ENCODE measurements around the gene DEK.

DEK gene

DNA sequence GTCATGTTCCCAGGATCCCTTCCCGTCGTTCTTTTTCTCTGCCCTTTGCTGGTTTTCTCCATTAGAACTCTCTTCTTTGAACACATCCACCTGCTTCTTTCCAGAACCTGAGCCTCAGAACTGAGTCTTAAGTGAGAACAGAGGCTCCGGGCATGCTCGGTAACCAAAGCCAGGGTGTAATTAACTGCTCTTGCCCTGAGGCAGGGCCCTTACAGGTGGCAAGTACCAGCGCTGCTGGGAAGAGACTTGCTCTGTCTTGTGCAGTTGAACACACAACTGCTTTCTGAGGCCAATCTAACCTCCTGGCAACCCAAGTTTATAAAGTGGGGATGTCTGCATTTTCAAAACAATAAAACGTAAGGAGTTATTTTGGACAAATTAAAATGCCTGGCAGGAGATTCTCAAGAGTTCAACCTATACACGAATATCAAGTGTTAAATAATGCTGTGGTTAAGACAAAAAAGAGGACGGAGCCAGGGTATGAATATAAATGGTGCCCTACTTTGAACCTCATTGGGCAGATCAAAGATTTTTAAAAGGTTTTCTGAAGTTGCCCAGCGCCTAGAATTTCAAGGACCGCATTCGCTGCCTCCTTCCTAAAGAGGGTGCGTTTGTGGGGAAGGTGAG, 12.4 kb upstream of the DEK start:
- Histone ChIP-seq H3K9ac (ENCODE audit: insufficient read length, low read depth) (peak overlapping the region; percentile 77), H3K27me3 (ENCODE audit: insufficient read depth, insufficient read length) (peaks cover 48% of the 10 kb centered on the region), H3K4me1 (ENCODE audit: insufficient read depth, insufficient read length) (no peaks in the 10 kb centered on the region), H3K9me3 (ENCODE audit: insufficient read depth, low read length) (no peaks in the 10 kb centered on the region), H3K4me3 (ENCODE audit: insufficient read length, low read depth) (peak overlapping the region; percentile 67), H3K36me3 (ENCODE audit: insufficient read depth, insufficient read length, low read length) (no peaks in the 10 kb centered on the region)
- no peak for DNase-seq (ENCODE audit: low read depth, low spot score)
- TF ChIP-seq ZNF274 (IDR thresholded peaks at IDR 0.05; ENCODE audit: low read depth, low read length) = no peak
- TF ChIP-seq YY1 (IDR thresholded peaks at IDR 0.05; ENCODE audit: insufficient read depth, insufficient read length) = no peak
- TF ChIP-seq SUZ12 (IDR thresholded peaks at IDR 0.05; ENCODE audit: extremely low read depth, insufficient read depth, insufficient read length) = no peak

GRCh38 chr6:18270216-18270615, 5.9 kb upstream of the DEK start:
- H3K36me3 ChIP-seq (ENCODE audit: insufficient read depth, insufficient read length, low read length) = no peaks in the 10 kb centered on the region
- H3K4me3 ChIP-seq (ENCODE audit: insufficient read length, low read depth) = no peak overlapping the region
- peaks cover 7% of the 10 kb centered on the region for H3K27me3 ChIP-seq (ENCODE audit: insufficient read depth, insufficient read length)
- DNase-seq (ENCODE audit: low read depth, low spot score) = no peak
- peaks cover 13% of the 10 kb centered on the region; the same call in 1 of the 2 replicates for H3K9me3 ChIP-seq (ENCODE audit: insufficient read depth, low read length)
- no peak for TF ChIP-seq SUZ12 (IDR thresholded peaks at IDR 0.05; ENCODE audit: extremely low read depth, insufficient read depth, insufficient read length)
- TF ChIP-seq YY1 (IDR thresholded peaks at IDR 0.05; ENCODE audit: insufficient read depth, insufficient read length) = no peak
- TF ChIP-seq ZNF274 (IDR thresholded peaks at IDR 0.05; ENCODE audit: low read depth, low read length) = no peak
- H3K4me1 ChIP-seq (ENCODE audit: insufficient read depth, insufficient read length) = no peaks in the 10 kb centered on the region
- no peak overlapping the region for H3K9ac ChIP-seq (ENCODE audit: insufficient read length, low read depth)

- TF ChIP-seq YY1 (IDR thresholded peaks at IDR 0.05; ENCODE audit: insufficient read depth, insufficient read length) (no peak), ZNF274 (IDR thresholded peaks at IDR 0.05; ENCODE audit: low read depth, low read length) (no peak), SUZ12 (IDR thresholded peaks at IDR 0.05; ENCODE audit: extremely low read depth, insufficient read depth, insufficient read length) (no peak)
- Histone ChIP-seq H3K27me3 (ENCODE audit: insufficient read depth, insufficient read length) (peaks cover 2% of the 10 kb centered on the region), H3K36me3 (ENCODE audit: insufficient read depth, insufficient read length, low read length) (no peaks in the 10 kb centered on the region), H3K4me1 (ENCODE audit: insufficient read depth, insufficient read length) (no peaks in the 10 kb centered on the region), H3K9me3 (ENCODE audit: insufficient read depth, low read length) (peaks cover 13% of the 10 kb centered on the region; the same call in 1 of the 2 replicates), H3K4me3 (ENCODE audit: insufficient read length, low read depth) (no peak overlapping the region), H3K9ac (ENCODE audit: insufficient read length, low read depth) (no peak overlapping the region)
- DNase-seq (ENCODE audit: low read depth, low spot score) = no peak
Observed at GRCh38 chr6:18269717-18270116, 5.4 kb upstream of the DEK start.

DNA sequence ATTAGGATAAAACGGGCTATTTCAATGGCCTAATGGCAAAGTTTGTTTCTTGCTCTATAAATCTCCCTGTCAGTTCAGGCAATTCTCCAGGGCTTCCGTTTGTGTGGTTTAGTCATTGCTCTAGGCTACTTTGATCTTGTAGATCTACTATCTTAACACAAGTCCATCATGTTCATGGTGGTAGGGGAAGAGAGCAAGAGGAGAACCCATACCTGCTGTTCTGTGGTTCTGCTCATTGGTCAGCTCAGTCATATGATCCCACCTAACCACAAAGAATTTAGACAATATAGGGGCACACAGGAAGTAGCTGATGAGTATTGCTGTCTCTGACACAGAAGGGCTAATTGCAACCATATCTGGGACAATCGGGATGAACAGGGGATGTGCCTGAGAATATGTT, 4.9 kb upstream of the DEK start:
- TF ChIP-seq SUZ12 (IDR thresholded peaks at IDR 0.05; ENCODE audit: extremely low read depth, insufficient read depth, insufficient read length) = no peak
- no peak for TF ChIP-seq YY1 (IDR thresholded peaks at IDR 0.05; ENCODE audit: insufficient read depth, insufficient read length)
- no peak for TF ChIP-seq ZNF274 (IDR thresholded peaks at IDR 0.05; ENCODE audit: low read depth, low read length)
- H3K4me1 ChIP-seq (ENCODE audit: insufficient read depth, insufficient read length) = no peaks in the 10 kb centered on the region

DNA sequence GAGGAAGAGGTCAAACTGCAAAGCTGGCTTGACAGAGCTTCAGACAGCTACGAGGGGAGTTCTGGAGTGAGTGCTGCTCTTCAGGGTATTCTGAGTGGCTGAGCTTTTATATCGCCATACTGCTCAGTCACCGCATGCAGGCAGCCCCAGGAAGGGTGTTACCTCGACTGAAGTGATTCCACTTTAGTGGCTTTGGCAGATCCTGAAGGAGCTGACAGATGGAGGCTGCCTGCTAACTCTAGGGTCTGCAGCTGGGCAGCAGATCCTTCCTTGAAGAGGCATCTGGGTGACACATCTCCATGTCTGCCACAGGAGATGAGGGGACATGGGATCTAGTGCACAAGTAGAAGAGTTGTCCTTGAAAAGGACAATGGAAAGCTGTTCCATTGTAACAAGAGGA, 3.7 kb upstream of the DEK start:
- TF ChIP-seq ZNF274 (IDR thresholded peaks at IDR 0.05; ENCODE audit: low read depth, low read length) = no peak
- Histone ChIP-seq H3K4me1 (ENCODE audit: insufficient read depth, insufficient read length) (no peaks in the 10 kb centered on the region), H3K36me3 (ENCODE audit: insufficient read depth, insufficient read length, low read length) (peaks cover under 1% of the 10 kb centered on the region), H3K9me3 (ENCODE audit: insufficient read depth, low read length) (peaks cover 13% of the 10 kb centered on the region; the same call in 1 of the 2 replicates), H3K27me3 (ENCODE audit: insufficient read depth, insufficient read length) (peaks cover 2% of the 10 kb centered on the region), H3K4me3 (ENCODE audit: insufficient read length, low read depth) (no peak overlapping the region), H3K9ac (ENCODE audit: insufficient read length, low read depth) (no peak overlapping the region)
- DNase-seq (ENCODE audit: low read depth, low spot score) = no peak

More for the DNA sequence above, 4.9 kb upstream of the DEK start:
- Histone ChIP-seq H3K4me3 (ENCODE audit: insufficient read length, low read depth) (no peak overlapping the region), H3K36me3 (ENCODE audit: insufficient read depth, insufficient read length, low read length) (no peaks in the 10 kb centered on the region), H3K9me3 (ENCODE audit: insufficient read depth, low read length) (peaks cover 13% of the 10 kb centered on the region; the same call in 1 of the 2 replicates), H3K27me3 (ENCODE audit: insufficient read depth, insufficient read length) (peaks cover 2% of the 10 kb centered on the region), H3K9ac (ENCODE audit: insufficient read length, low read depth) (no peak overlapping the region)
- no peak for DNase-seq (ENCODE audit: low read depth, low spot score)

- Histone ChIP-seq H3K36me3 (ENCODE audit: insufficient read depth, insufficient read length, low read length) (peaks cover 16% of the 10 kb centered on the region), H3K27me3 (ENCODE audit: insufficient read depth, insufficient read length) (peaks cover 2% of the 10 kb centered on the region), H3K9me3 (ENCODE audit: insufficient read depth, low read length) (peaks cover 13% of the 10 kb centered on the region; the same call in 1 of the 2 replicates), H3K4me3 (ENCODE audit: insufficient read length, low read depth) (no peak overlapping the region), H3K4me1 (ENCODE audit: insufficient read depth, insufficient read length) (no peaks in the 10 kb centered on the region), H3K9ac (ENCODE audit: insufficient read length, low read depth) (no peak overlapping the region)
- DNase-seq (ENCODE audit: low read depth, low spot score) = no peak
- TF ChIP-seq ZNF274 (IDR thresholded peaks at IDR 0.05; ENCODE audit: low read depth, low read length) = no peak
- TF ChIP-seq SUZ12 (IDR thresholded peaks at IDR 0.05; ENCODE audit: extremely low read depth, insufficient read depth, insufficient read length) = no peak
- no peak for TF ChIP-seq YY1 (IDR thresholded peaks at IDR 0.05; ENCODE audit: insufficient read depth, insufficient read length)
Observed at GRCh38 chr6:18266523-18266912, 2.2 kb upstream of the DEK start.

DNA sequence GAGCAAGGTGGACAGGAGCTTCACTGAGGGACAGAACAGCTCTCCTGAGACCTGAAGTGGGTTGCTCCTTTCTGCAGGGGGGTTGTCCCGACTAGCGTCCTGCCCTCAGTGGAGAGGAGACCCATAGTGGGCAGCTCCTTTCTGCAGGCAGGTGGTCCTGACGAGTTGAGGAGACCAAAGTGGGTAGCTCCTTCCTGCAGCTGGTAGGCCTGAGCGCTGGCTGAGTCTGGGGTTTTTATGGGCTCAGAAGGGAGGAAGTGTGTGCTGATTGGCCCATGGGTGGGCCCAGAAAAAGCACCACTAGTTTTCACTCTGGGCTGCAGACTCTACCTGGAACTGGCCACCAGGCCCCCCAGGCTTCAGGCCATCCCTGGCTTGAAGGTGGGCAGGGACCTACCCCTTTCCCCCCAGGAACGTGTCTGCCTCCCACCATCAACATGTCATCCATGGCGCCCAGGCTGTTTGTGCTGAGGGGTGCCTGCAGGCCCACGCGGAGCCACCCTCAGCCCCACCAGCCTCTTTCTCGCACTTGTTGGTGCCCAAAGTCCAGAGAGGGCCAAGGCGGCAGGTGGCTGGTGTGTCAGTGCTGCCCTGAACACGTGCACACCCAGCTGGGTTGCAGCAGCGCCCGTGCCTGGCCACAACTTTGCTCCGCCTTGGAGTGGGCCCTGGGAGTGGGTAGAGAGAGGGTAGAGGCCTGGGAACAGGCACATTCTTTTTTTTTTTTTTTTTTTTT, 1.6 kb upstream of the DEK start:
- H3K4me3 ChIP-seq (ENCODE audit: insufficient read length, low read depth) = no peak overlapping the region
- TF ChIP-seq ZNF274 (IDR thresholded peaks at IDR 0.05; ENCODE audit: low read depth, low read length) (no peak), YY1 (IDR thresholded peaks at IDR 0.05; ENCODE audit: insufficient read depth, insufficient read length) (no peak), SUZ12 (IDR thresholded peaks at IDR 0.05; ENCODE audit: extremely low read depth, insufficient read depth, insufficient read length) (no peak)
- peaks cover 2% of the 10 kb centered on the region for H3K27me3 ChIP-seq (ENCODE audit: insufficient read depth, insufficient read length)
- H3K36me3 ChIP-seq (ENCODE audit: insufficient read depth, insufficient read length, low read length) = peaks cover 22% of the 10 kb centered on the region
- H3K4me1 ChIP-seq (ENCODE audit: insufficient read depth, insufficient read length) = no peaks in the 10 kb centered on the region
- peaks cover 13% of the 10 kb centered on the region; the same call in 1 of the 2 replicates for H3K9me3 ChIP-seq (ENCODE audit: insufficient read depth, low read length)
- H3K9ac ChIP-seq (ENCODE audit: insufficient read length, low read depth) = no peak overlapping the region
- no peak for DNase-seq (ENCODE audit: low read depth, low spot score)

Measured in NT2/D1 (cell line).